HG03097 (cell line): ENCODE measurements around the gene SP140.
"Not testable (repeated sequence)": the region's sequence is repeated elsewhere in the genome, so short reads cannot be mapped to it uniquely, and the experiment has no call there.

Source experiments
- ATAC-seq: cut with Tn5 transposase; IDR thresholded peaks from one replicate; pipeline ENCODE4 v1.9.1; 2021; ENCODE audit not compliant: unreplicated experiment, low FRiP score

The SP140 gene

GRCh38 chr2:230324503-230324902 is 99.0 kb downstream of the SP140 start:
- ATAC-seq = no peak

GRCh38 chr2:230325316-230326243 is 100.0 kb downstream of the SP140 start:
- no peak for ATAC-seq

- peak; percentile 64 for ATAC-seq
These were observed 101.2 kb downstream of the SP140 start, which contains the start of gene SP140L for GRCh38 chr2:230326453-230327417. Gene SP140L, plus strand, starts transcription at chr2:230327193. Its CDS starts 77 bp downstream, at chr2:230327270.

- peak; percentile 49 for ATAC-seq
These were observed 102.0 kb downstream of the SP140 start for GRCh38 chr2:230327418-230328154.

- no peak for ATAC-seq
These were observed 102.6 kb downstream of the SP140 start for GRCh38 chr2:230328155-230328458.

GRCh38 chr2:230329946-230330605 is 104.5 kb downstream of the SP140 start:
- ATAC-seq = no peak

GRCh38 chr2:230330725-230331124 is 105.2 kb downstream of the SP140 start:
- no peak for ATAC-seq

GRCh38 chr2:230335461-230335863 is 109.9 kb downstream of the SP140 start:
- ATAC-seq = no peak

GRCh38 chr2:230335864-230336506 is 110.4 kb downstream of the SP140 start:
- no peak for ATAC-seq

GRCh38 chr2:230341936-230342528 is 116.5 kb downstream of the SP140 start:
- not testable (repeated sequence) for ATAC-seq

- not testable (repeated sequence) for ATAC-seq
These were observed 117.6 kb downstream of the SP140 start for GRCh38 chr2:230343041-230343624.

GRCh38 chr2:230343747-230344146 is 118.2 kb downstream of the SP140 start:
- ATAC-seq = no peak

GRCh38 chr2:230346465-230346864 is 120.9 kb downstream of the SP140 start:
- no peak for ATAC-seq

- no peak for ATAC-seq
These were observed 121.5 kb downstream of the SP140 start for GRCh38 chr2:230346921-230347533.

GRCh38 chr2:230347659-230348305 is 122.2 kb downstream of the SP140 start:
- ATAC-seq = no peak

GRCh38 chr2:230348787-230349186 is 123.3 kb downstream of the SP140 start:
- ATAC-seq = no peak

GRCh38 chr2:230356084-230356483 is 130.5 kb downstream of the SP140 start:
- no peak for ATAC-seq

- no peak for ATAC-seq
These were observed 132.8 kb downstream of the SP140 start for GRCh38 chr2:230358305-230358704.
